ENCODE results near the gene TSSK3.
"Not testable (repeated sequence)": the region's sequence is repeated elsewhere in the genome, so short reads cannot be mapped to it uniquely, and the experiment has no call there.

Gene TSSK3

GRCh38 chr1:32396524-32396923 is 34.2 kb downstream of the TSSK3 start:
- in situ Hi-C loops (cut with MboI; ENCODE audit: low sequenced_read_pairs): not testable (repeated sequence)

- in situ Hi-C loops (cut with MboI; ENCODE audit: low sequenced_read_pairs): no loop called here
Measured at GRCh38 chr1:32398401-32398800, 36.1 kb downstream of the TSSK3 start.

GRCh38 chr1:32399843-32400242 is 37.5 kb downstream of the TSSK3 start:
- in situ Hi-C loops (cut with MboI; ENCODE audit: low sequenced_read_pairs): no loop called here

- in situ Hi-C loops (cut with MboI; ENCODE audit: low sequenced_read_pairs): no loop called here
Measured at GRCh38 chr1:32400876-32401631, 38.7 kb downstream of the TSSK3 start.

- in situ Hi-C loops (cut with MboI; ENCODE audit: low sequenced_read_pairs): no loop called here
Measured at GRCh38 chr1:32404946-32405345, 42.6 kb downstream of the TSSK3 start.

GRCh38 chr1:32405672-32406467 is 43.5 kb downstream of the TSSK3 start:
- in situ Hi-C loops (cut with MboI; ENCODE audit: low sequenced_read_pairs): no loop called here

GRCh38 chr1:32406629-32407111 is 44.3 kb downstream of the TSSK3 start:
- in situ Hi-C loops (cut with MboI; ENCODE audit: low sequenced_read_pairs): no loop called here

GRCh38 chr1:32411261-32411660 is 48.9 kb downstream of the TSSK3 start:
- in situ Hi-C loops (cut with MboI; ENCODE audit: low sequenced_read_pairs): no loop called here

- in situ Hi-C loops (cut with MboI; ENCODE audit: low sequenced_read_pairs): no loop called here
Measured at GRCh38 chr1:32413507-32414185, 51.3 kb downstream of the TSSK3 start.
